GM04504 (cell line): ENCODE measurements around the gene RIMS4.
"Not testable (repeated sequence)": the region's sequence is repeated elsewhere in the genome, so short reads cannot be mapped to it uniquely, and the experiment has no call there.

Source experiments
- DNase-seq: peaks from one replicate; pipeline ENCODE4 v3.0.0-alpha.2; 2012; ENCODE audit warnings: low read depth

The RIMS4 gene

GRCh38 chr20:44795836-44796235 lies 14.5 kb downstream of the RIMS4 start:
- no peak for DNase-seq

- no peak for DNase-seq
Measured at GRCh38 chr20:44792796-44793195, 17.6 kb downstream of the RIMS4 start.

GRCh38 chr20:44790638-44791393 lies 19.5 kb downstream of the RIMS4 start:
- no peak for DNase-seq

GRCh38 chr20:44788706-44789456 lies 21.5 kb downstream of the RIMS4 start:
- DNase-seq: no peak

GRCh38 chr20:44787299-44787698 lies 23.0 kb downstream of the RIMS4 start:
- no peak for DNase-seq

- no peak for DNase-seq
Measured at GRCh38 chr20:44785768-44786167, 24.6 kb downstream of the RIMS4 start.

GRCh38 chr20:44784688-44785087 lies 25.7 kb downstream of the RIMS4 start:
- no peak for DNase-seq

GRCh38 chr20:44781791-44782190 lies 28.6 kb downstream of the RIMS4 start:
- no peak for DNase-seq

GRCh38 chr20:44781118-44781517 lies 29.2 kb downstream of the RIMS4 start:
- DNase-seq: no peak

GRCh38 chr20:44780226-44780625 lies 30.1 kb downstream of the RIMS4 start:
- peak; percentile 22 for DNase-seq

GRCh38 chr20:44776980-44777379 lies 33.4 kb downstream of the RIMS4 start:
- DNase-seq: no peak

- DNase-seq: no peak
Measured at GRCh38 chr20:44773070-44773829, 37.1 kb downstream of the RIMS4 start.

GRCh38 chr20:44772636-44773035 lies 37.7 kb downstream of the RIMS4 start:
- DNase-seq: no peak

- DNase-seq: no peak
Measured at GRCh38 chr20:44771172-44771535, 39.2 kb downstream of the RIMS4 start.

- no peak for DNase-seq
Measured at GRCh38 chr20:44770484-44771171, 39.7 kb downstream of the RIMS4 start.

- no peak for DNase-seq
Measured at GRCh38 chr20:44769481-44769863, 40.9 kb downstream of the RIMS4 start.

- DNase-seq: no peak
Measured at GRCh38 chr20:44768854-44769480, 41.4 kb downstream of the RIMS4 start.

- no peak for DNase-seq
Measured at GRCh38 chr20:44768256-44768655, 42.1 kb downstream of the RIMS4 start.

GRCh38 chr20:44765701-44766347 lies 44.5 kb downstream of the RIMS4 start:
- DNase-seq: no peak

GRCh38 chr20:44765091-44765490 lies 45.3 kb downstream of the RIMS4 start:
- DNase-seq: no peak

GRCh38 chr20:44763798-44764197 lies 46.5 kb downstream of the RIMS4 start:
- not testable (repeated sequence) for DNase-seq
